GM18526 (cell line): ENCODE results near the gene C3orf20.

Experiments
- POLR2A ChIP-seq: IDR thresholded peaks from 3 replicates; pipeline ENCODE4 v1.6.1; 2011; ENCODE audit not compliant: insufficient read length; ENCODE audit errors: extremely low read depth

C3orf20 gene

DNA sequence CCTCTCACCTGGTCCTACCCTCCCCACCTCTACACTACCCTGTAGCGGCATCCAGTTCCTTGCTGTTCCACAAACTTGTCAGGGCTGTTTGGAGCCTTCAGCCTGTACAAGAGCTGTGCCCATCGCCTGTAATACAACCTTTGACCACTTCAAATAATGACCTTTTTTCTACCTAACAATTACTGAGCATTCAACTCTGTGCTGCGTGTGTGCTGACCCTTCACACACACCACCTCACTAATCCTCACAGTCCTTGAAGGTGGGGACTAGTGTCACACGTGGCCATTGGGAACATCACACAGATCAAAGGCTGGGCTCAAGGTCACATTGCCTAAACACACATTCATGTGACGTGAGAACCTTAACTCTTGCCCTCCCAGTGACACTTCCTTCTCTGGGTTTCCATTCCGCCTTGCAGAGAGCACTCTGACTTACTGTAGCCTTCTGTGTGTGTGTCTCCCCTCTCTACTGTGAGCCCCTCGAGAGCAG is 3.1 kb downstream of the C3orf20 start:
- no peak for TF ChIP-seq POLR2A

DNA sequence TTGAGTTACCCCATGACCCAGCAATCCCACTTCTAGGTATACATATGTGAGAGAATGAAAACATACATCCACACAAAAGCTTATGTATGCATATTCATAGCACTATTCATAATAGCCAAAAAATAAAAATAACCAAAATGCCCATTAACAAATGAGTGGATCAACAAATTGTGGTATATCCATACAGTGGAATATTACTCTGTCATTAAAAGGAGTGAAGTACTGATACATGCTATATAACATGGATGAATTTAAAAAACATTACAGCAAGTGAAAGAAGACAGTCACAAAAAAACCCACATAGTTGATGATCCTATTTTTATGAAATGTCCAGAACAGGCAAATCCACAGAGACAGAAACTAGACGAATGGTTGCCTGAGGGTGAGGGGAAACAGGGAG is 5.2 kb downstream of the C3orf20 start:
- no peak for TF ChIP-seq POLR2A

DNA sequence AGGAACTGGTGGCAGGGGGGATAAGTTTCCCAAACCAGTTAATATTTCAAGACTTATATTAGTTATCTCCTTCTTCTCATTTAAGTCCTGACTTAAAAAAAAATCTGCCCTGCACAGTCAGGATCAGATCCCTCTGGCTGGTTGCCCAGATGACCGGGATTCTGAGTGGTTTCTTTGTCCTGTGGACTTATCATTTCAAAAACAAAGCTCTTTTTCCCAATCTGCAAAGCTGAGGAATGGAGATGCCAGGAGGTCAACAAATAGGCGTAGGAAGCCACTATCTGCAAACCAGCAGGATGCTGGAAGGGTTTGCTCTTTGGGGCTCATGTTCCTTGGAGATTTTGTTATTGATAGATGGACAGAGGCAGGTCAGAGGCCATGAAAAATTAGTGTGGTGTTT is 5.8 kb downstream of the C3orf20 start:
- TF ChIP-seq POLR2A, result no peak

DNA sequence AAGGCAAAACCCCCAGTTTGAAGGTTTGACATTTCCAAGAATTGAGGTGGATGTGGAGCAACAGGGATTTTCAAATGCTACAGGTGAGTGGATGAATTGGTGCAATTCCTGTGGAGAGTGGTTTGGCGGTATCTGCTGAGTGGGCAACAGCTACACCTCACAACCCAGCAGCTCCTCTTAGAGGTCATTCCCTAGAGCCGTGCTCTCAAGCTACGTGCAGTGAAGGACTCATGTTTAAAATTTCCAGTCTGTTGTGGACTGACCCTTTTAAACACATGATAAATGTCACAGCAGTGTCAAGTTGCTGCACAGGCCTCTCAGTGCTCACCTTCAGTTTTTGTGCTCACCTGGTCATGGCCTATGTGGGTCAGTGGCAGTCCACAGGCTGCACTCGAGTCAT is 9.5 kb downstream of the C3orf20 start:
- TF ChIP-seq POLR2A, result no peak

DNA sequence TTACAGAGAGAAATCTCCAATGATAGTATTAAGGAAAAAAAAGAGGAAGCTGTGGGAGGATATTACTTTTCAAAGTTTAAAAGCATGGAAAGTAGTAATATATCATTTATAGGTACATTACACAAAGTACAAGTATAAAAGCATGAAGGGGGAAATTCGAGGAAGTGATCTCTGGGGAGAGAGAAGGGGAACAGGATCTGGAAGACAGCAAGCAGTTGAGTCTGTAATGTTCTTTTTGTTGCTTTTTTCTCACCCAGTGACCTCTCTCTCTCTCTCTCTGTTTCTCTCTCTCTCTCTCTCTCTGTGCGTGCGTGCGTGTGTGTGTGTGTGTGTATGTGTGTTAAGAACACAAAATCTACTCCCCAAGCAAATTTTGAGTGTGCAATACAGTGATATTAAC is 10.2 kb downstream of the C3orf20 start:
- TF ChIP-seq POLR2A, result no peak

DNA sequence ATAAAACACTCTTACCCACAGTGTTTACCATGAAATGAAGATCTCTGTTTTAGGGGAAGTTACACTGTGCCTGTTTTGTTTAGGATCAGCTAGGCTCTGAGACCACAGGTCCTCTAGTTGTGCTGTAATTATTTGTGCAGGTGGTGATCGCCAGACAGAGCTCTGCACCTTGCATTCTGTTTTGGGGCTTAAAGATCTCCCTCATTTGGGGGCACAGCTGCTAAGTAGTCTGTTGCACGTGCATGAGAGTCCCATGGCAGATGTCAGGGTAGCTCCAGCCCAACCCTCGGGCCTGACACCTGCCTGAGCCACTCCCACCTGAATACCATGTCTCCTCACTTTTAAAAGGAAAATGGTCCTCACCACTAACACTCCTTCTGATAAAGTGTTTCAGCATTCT is 12.4 kb downstream of the C3orf20 start:
- no peak for TF ChIP-seq POLR2A

DNA sequence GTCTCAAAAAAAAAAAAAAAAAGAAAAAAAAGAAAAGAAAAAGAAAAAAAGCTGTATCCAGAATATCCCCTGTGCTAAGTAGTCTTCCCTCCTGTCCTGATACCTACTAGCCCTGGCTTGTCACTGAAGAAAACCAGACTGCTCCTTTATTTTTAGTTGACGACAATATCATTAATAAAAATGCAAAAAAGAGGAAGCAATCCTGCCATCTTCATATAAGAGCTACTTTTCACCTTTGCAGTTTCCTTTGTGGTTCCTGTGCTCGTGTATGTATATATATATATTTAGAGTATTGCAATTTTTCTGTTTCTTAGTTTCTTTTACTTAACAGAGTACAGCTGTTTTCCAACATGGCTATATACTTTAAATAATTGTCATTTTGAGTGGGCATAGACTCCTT is 13.6 kb downstream of the C3orf20 start:
- no peak for TF ChIP-seq POLR2A

DNA sequence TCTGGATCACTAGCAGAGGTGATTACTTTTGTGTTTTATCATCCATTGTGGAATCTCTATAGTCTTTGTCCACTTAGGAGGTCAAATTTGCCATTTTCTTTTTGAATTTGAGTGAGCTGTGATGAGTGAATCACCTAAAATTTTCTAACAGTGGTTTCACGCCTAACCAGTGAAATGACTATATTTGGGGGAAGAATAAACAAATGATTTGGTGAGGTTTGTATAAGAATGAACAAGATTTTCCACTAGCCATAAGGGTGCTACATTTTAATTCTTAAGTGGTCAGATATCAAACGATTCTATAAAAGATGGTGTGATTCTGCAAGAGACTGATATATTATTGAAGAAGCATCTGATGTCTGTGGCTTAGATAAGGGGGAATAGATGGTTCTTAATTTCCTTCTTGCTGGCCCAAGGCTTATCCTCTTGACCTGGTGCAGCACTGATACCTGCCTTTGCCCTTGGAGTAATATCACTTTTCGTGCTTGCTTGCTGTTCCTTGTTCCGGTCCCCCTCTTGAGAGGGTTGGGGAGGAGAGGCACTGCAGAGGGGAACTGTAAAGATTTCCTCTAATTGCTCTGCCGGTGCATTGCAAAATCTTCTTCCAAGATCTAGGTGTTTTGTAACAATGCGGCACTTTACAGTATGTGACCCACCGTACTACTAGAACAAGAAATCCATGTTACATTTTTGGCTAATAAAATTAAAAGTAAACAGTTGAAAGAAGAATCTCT is 14.5 kb downstream of the C3orf20 start:
- TF ChIP-seq POLR2A, result no peak

DNA sequence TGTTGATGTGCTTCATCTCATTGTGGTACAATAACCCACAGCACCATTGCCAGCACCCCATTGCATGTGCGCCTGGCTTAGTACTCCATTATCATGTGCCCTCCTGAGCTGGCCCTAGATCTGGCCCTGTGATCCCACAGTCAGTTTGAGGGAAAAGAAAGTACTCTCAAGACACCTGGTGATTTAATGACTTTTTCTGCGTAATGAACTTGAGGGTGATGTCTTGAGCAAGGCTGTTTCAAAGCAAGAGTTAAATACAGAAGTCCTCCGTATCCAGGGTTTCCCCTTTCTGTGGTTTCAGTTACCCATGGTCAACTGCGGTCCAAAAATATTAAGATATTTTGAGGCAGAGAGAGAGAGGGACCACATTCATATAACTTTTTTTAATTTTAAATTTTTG is 16.3 kb downstream of the C3orf20 start:
- no peak for TF ChIP-seq POLR2A

DNA sequence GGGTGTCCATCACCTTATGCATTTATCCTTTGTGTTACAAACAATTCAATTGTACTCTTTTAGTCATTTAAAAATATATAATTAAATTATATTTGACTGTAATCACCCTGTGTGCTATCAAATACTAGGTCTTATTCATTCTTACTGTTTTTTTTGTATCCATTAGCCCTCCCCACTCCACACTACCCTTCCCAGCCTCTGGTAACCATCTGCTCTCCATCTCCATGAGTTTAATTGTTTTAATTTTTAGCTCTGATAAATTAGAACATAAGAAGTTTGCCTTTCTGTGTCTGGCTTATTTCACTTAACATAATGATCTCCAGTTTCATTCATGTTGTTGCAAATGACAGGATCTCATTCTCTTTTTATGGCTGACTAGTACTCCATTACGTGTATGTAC is 16.8 kb downstream of the C3orf20 start:
- TF ChIP-seq POLR2A, result no peak

DNA sequence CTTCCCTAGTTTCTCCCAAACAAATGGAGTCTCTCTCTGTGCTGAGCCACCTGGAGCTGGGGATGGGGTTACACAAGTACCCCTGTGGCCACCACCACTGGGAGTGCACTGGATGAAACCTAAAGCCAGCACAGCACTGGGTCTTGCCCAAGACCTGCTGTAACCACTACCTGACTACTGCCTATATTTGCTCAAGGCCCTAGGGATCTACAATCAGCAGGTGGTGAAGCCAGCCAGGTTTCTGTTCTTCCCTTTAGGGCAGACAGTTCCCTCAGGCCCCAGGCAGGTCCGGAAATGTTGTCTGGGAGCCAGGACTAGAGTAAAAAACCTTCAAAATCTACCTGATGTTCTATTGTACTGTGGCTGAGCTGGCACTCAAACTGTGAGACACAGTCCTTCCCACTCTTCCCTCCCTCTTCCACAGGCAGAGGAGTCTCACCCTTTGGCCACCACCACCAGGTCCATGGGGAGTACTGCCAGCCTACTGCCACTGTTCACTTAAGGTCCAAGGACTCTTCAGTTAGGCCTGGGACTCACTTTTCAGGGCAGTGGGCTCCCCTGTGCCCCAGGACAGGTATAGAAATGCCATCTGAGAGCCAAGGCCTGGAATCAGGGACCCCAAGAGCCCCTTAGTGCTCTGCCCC is 23.8 kb downstream of the C3orf20 start:
- no peak for TF ChIP-seq POLR2A

DNA sequence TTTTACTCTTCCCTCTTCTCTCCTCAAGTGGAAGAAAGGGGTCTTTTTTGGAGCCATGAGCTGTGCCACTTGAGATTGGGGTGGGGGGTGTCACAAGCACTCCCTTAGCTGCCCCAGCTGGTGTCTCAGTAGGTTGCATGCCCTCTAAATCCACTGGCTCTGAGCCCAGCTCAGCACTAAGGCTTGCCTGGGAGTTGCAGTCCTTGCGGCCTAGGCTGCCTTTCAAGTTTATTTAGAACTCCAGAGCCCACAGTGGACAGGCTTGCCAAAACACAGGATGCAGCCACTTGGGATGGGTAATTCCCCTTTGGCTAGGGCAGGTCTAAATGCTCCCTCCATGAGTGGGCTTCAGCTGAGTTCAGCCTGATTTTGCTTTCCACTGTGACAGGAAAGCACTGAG is 24.7 kb downstream of the C3orf20 start:
- no peak for TF ChIP-seq POLR2A

DNA sequence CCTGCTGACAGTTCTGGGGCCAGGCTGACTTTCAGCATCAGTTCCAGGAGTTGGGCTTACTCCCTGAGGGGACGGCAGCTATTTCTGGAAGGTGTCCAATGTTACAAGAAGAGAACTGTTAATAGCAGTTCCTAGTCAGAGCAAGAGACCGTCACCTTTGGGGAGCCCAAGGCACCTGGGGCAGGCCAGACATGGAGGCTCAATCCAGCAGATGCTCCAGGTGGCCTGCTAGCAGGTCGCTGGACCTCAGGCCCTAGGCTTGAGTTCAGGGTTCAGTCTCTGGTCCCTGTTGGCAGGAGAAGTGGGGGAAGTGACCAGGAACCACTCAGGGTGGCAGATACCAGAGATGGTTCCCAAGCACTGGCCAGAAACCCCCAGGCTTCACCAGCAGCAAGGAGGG is 25.9 kb downstream of the C3orf20 start:
- TF ChIP-seq POLR2A, result no peak

DNA sequence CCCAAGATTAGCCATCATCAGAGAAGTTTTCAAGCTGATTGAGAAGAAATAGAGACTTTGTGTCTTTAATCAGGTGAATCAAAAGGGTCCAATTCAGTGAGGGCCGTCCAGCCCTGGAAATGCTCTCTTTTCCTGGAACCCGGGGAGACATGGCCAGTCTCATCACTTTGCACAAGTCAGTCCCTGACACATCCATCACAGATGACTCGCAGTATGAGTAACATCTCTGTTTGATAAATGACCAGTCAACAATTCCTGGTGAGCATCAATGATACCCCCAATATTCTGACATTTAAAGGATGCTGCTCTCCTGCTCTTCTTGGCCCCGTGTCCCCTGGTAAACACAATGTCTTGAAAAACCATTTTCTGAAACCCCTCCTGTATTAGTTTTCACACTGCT is 26.7 kb downstream of the C3orf20 start:
- no peak for TF ChIP-seq POLR2A

DNA sequence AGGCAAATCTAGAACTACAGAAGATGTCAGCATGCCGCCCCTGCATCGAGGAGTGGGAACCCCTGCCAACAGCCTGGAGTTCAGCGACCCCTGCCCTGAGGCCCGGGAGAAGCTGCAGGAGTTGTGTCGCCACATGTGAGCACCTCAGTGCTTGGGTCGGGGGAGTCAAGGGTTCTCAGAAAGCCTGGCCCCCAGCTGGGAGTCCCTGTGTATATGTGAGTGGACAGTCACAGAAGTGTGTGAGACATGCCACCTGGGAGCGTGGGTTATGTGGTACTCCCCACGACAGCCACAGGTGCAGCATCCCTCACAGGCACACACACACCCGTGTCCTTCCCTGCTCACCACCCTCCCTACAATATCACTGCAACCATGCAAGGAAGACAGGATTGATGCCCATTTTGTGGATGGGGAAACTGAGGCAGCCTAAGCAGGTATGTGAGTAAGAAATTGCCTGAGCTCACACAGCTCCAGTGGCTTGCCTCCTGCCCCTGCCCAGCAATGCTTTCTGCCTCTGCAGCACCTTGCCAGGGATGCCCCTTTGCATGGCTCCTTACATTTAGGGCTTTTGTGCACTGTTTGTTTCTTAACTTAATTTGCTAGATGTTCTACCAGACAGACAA is 28.3 kb downstream of the C3orf20 start:
- TF ChIP-seq POLR2A, result no peak

DNA sequence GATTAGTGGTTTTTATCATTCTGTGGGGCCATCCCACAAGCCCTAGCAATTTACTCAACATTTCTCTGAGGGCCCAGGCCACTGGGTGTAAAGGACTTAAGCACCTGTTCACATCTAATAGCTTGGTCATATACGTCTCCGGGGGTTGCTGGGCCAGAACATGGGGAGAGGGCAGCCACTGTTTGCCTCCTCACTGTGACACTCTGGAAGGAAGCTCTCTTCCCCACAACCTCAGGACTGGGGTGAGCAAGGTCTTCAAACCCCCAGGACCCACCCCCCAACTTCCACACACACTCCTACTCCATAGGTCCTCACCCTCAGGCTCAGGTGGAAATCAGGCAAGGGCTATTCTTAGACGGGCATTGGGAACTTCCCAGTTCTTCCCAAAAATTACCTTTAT is 28.9 kb downstream of the C3orf20 start:
- no peak for TF ChIP-seq POLR2A
